Stomach smooth muscle (tissue), 2 donors: ENCODE results near the gene ADH1B.
A peak's percentile ranks its signal among the peaks of the same experiment; 100 is the strongest.

ENCODE experiments used
- H3K27ac ChIP-seq: one replicate; pipeline ENCODE4 v1.7.0; 2013; ENCODE audit warnings: mild to moderate bottlenecking, low read length, inconsistent platforms
- H3K27me3 ChIP-seq, 2 donors: one replicate each; pipeline ENCODE4 v1.7.0; 2013; ENCODE audit warnings: low read length in 2 of 2; ENCODE audit not compliant: insufficient read depth in 2 of 2, control insufficient read depth in 1 of 2
- H3K36me3 ChIP-seq, 2 donors: one replicate each; pipeline ENCODE4 v1.7.0; 2013; ENCODE audit warnings: low read length in 2 of 2; ENCODE audit not compliant: control insufficient read depth in 2 of 2, insufficient read depth in 2 of 2
- H3K4me1 ChIP-seq: one replicate; pipeline ENCODE4 v1.7.0; 2013; ENCODE audit warnings: low read length; ENCODE audit not compliant: control insufficient read depth, insufficient read depth
- H3K4me3 ChIP-seq, 2 donors: one replicate each; pipeline ENCODE4 v1.7.0; 2013; ENCODE audit warnings: low read length in 2 of 2
- H3K9ac ChIP-seq, 2 donors: one replicate each; pipeline ENCODE4 v1.7.0; 2013; ENCODE audit warnings: low read length in 2 of 2, mild to moderate bottlenecking in 1 of 2
- H3K9me3 ChIP-seq, 2 donors: one replicate each; pipeline ENCODE4 v1.7.0; 2013; ENCODE audit warnings: low read length in 2 of 2; ENCODE audit not compliant: control insufficient read depth in 2 of 2
- donor health status: healthy.
- donor health status: Pancreatic carcinoma.

ADH1B gene

GRCh38 chr4:99290848-99291786 is 30.1 kb downstream of the ADH1B start, which contains the start of gene ADH1A:
Gene ADH1A (minus strand): TSS chr4:99290985. CDS start chr4:99290914, 71 bp downstream.
- H3K27ac ChIP-seq = no peak within 1 kb of the TSS
- H3K4me3 ChIP-seq = no peak within 1 kb of the TSS
- no peaks in the 10 kb centered on the region for H3K27me3 ChIP-seq
- H3K4me1 ChIP-seq = no peaks in the 10 kb centered on the region
- no peak within 1 kb of the TSS for H3K9ac ChIP-seq
- H3K9me3 ChIP-seq = no peaks in the 10 kb centered on the region
- no peaks in the 10 kb centered on the region for H3K36me3 ChIP-seq

GRCh38 chr4:99285387-99285786 is 35.8 kb downstream of the ADH1B start:
- H3K9me3 ChIP-seq = no peaks in the 10 kb centered on the region
- no peaks in the 10 kb centered on the region for H3K4me1 ChIP-seq
- H3K36me3 ChIP-seq = no peaks in the 10 kb centered on the region
- no peak overlapping the region for H3K27ac ChIP-seq
- H3K4me3 ChIP-seq = no peak overlapping the region
- no peak overlapping the region for H3K9ac ChIP-seq
- H3K27me3 ChIP-seq = no peaks in the 10 kb centered on the region

GRCh38 chr4:99282731-99283130 is 38.5 kb downstream of the ADH1B start:
- H3K36me3 ChIP-seq = no peaks in the 10 kb centered on the region
- H3K27me3 ChIP-seq = no peaks in the 10 kb centered on the region
- no peaks in the 10 kb centered on the region for H3K9me3 ChIP-seq
- no peak overlapping the region for H3K27ac ChIP-seq
- H3K9ac ChIP-seq = no peak overlapping the region
- H3K4me1 ChIP-seq = no peaks in the 10 kb centered on the region
- no peak overlapping the region for H3K4me3 ChIP-seq

GRCh38 chr4:99281261-99281660 is 39.9 kb downstream of the ADH1B start:
- no peak overlapping the region for H3K9ac ChIP-seq
- H3K9me3 ChIP-seq = no peaks in the 10 kb centered on the region
- no peaks in the 10 kb centered on the region for H3K36me3 ChIP-seq
- no peak overlapping the region for H3K27ac ChIP-seq
- no peaks in the 10 kb centered on the region for H3K27me3 ChIP-seq
- H3K4me3 ChIP-seq = no peak overlapping the region
- H3K4me1 ChIP-seq = no peaks in the 10 kb centered on the region

GRCh38 chr4:99276417-99276816 is 44.8 kb downstream of the ADH1B start:
- no peaks in the 10 kb centered on the region for H3K36me3 ChIP-seq
- H3K4me3 ChIP-seq = no peak overlapping the region
- H3K4me1 ChIP-seq = no peaks in the 10 kb centered on the region
- no peaks in the 10 kb centered on the region for H3K9me3 ChIP-seq
- H3K9ac ChIP-seq = no peak overlapping the region
- H3K27ac ChIP-seq = no peak overlapping the region
- H3K27me3 ChIP-seq = no peaks in the 10 kb centered on the region

- Histone ChIP-seq H3K27me3 (no peaks in the 10 kb centered on the region), H3K36me3 (no peaks in the 10 kb centered on the region), H3K9me3 (no peaks in the 10 kb centered on the region), H3K4me1 (no peaks in the 10 kb centered on the region), H3K27ac (no peak overlapping the region), H3K4me3 (no peak overlapping the region), H3K9ac (no peak overlapping the region)
These were observed 45.3 kb downstream of the ADH1B start for GRCh38 chr4:99275885-99276284.

- Histone ChIP-seq H3K4me3 (no peak overlapping the region), H3K9ac (no peak overlapping the region), H3K36me3 (no peaks in the 10 kb centered on the region), H3K4me1 (no peaks in the 10 kb centered on the region), H3K27me3 (no peaks in the 10 kb centered on the region), H3K9me3 (no peaks in the 10 kb centered on the region), H3K27ac (no peak overlapping the region)
These were observed 46.2 kb downstream of the ADH1B start for GRCh38 chr4:99275050-99275449.

GRCh38 chr4:99273704-99274103 is 47.5 kb downstream of the ADH1B start:
- Histone ChIP-seq H3K4me3 (peak overlapping the region in 1 of 2 donors; percentile 5), H3K4me1 (no peaks in the 10 kb centered on the region), H3K9me3 (no peaks in the 10 kb centered on the region), H3K27me3 (no peaks in the 10 kb centered on the region), H3K9ac (no peak overlapping the region), H3K27ac (no peak overlapping the region), H3K36me3 (no peaks in the 10 kb centered on the region)

GRCh38 chr4:99264927-99265326 is 56.3 kb downstream of the ADH1B start:
- Histone ChIP-seq H3K27ac (no peak overlapping the region), H3K4me3 (no peak overlapping the region), H3K9me3 (no peaks in the 10 kb centered on the region), H3K27me3 (no peaks in the 10 kb centered on the region), H3K36me3 (no peaks in the 10 kb centered on the region), H3K9ac (no peak overlapping the region), H3K4me1 (no peaks in the 10 kb centered on the region)
